Measurements from ENCODE around the gene TARS3.
"Not testable (repeated sequence)": the region's sequence is repeated elsewhere in the genome, so short reads cannot be mapped to it uniquely, and the experiment has no call there.

The TARS3 gene

DNA sequence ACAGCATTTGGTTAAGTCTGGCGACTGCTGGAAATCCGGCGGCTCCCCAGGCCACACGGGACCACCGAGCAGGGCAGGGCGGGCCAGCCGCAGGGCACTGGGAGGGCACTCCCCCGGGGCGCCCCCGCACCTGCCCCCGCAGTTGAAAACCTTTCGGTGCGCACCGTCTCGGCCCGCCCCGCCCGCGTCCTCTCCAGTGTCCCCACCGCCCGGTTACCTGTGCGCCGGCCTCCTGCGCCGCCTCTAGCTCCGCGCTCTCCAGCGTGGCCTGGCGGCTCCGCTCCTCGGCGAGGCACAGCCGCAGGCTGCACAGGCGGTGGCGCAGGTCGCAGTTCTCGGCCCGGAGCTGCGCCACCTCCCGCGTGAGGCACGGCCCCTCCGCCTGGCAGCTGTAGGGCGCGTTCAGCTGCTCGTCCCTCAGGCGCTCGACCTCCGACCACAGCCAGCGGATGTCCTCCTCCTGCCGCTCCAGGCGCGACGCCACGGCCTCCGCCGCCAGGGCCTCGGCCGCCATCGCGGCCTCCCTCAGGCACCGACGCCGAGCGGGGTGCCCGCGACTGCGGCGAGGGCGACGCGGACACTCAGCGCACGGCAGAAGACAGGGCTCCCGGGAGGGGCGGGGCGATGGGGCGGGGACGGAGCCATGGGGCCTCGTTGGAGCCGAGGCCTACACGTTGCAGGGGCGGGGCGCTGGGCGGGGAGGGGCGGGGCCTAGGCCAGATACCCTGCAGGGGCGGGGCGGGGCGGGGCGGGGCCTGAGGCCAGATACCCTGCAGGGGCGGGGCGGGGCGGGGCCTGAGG lies at the start of gene TARS3:
TARS3 (minus strand) TSS at position 600 of the 801 bp plus-strand sequence; CDS start at position 514, 86 bp downstream.
- DNase-seq = peak; percentile 85 to 91

DNA sequence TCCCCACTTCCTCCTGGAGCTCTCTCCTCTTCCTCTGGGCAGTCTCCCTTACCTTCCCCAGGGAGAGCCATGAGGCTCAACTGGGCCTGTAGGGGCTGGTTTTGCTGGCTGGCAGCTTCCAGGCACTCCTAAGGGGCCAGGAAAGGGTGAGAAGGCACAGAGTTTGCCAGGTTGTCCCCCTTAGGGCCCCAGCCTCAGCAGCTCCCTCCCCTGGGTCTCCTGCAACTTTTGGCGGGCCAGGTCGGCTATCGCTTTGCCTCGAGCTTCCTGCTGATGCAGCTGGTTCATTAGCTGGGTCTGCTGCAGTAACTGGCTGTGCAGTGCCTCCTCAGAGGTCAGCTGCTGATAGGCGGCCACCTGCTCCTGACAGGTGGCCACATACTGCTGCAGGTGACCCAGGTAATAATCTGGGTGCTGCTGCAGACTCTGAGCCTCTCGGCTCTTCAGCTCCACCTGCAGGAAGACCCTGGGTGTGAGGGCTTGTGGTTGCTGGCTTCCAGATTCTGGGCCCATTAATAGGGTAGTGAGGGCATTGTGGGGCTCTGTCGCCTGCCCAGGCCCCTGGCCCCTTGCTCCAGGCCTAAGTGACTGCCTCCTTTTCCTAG lies 49.3 kb upstream of the TARS3 start:
- DNase-seq = no peak

DNA sequence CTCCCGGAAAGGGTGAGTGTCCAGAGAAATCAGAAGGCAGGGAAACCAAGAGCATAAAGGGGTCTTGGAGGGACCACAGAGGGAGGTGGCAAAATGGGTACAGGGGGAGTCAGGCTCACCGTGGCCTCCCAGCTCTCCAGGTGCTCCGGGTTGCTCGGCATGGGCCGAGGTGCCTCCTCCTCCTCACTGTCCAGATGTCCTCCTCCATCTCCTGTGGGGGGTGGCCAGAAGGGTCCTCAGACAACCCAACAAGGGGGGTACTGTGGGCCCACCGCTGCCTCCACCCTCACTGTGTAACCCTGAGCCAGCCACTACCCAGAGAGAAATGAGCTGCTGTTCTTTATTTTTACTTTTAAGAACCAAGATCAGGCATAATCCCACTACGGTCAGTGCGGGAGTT lies 48.6 kb upstream of the TARS3 start:
- no peak for DNase-seq

DNA sequence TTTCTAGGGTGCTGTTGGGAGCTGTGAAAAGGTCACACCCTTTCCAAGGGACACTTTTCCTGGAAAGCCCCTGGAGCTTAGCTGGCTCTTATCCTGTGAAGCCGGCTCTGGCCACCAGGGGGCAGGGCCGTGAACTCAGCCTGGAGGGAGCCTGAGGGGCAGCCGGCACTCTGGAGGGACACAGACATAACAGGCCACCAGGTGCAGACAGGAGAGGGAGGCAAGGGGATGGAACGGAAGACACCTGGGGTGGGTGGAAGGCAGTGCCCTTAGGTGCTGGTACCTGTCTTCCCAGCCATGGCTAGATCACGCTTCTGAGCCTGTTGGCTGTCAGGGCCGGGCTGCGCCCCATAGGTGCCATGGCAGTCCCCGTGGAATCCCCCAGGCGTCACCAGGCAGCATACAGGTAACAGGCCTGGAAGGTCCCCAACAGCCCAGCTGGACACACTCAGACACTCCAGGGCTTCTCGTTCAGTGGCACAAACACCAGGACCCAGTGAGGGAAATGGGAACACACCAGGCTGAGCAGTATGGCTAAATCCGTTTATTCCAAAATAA lies 42.9 kb upstream of the TARS3 start:
- DNase-seq = not testable (repeated sequence)

DNA sequence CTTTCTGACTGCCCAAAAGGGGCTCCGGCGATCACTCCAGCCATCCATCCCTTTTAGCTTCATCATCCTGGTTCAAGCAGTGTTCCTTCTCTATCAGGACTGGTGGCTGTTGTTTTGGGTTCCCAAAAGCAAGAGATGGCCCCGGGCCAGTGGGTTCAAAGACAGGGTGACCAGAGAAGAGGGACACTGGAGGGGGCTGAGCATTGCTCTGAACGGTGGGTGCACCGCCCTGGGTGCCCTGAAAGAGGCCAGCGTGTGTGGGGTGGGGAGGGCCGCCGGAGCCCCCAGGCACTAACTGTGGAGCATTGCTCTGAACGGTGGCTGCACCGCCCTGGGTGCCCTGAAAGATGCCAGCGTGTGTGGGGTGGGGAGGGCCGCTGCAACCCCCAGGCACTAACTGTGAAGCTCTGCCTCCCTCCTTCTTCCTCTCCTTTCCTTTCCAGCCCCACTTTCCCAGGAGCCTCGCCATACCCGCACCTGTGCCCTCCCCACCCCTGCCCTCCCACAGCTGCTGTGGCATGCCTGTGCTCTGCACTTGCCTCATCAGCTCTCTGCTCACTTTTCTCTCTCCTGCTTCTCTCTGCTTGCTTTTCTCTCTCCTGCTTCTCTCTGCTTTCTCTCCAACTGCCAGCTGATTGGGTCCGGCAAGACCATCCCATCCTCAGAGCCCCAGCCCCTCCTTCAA lies 41.6 kb upstream of the TARS3 start:
- DNase-seq = no peak

DNA sequence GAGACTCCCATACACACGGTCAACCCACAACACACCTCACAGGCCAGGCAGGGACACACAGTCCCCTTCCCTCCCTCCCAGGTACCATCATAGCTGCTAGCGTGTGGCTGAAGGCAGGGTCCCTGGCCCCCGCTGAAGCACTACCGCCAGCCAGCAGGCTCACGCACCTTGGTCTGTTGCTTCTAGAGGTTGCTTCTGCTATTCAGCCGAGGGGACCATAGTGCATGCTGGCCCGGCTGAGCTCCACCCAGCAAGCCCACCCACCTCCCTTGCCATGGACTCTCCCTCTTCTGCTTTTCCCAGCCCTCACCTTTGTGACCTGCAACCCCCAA lies 41.0 kb upstream of the TARS3 start:
- not testable (repeated sequence) for DNase-seq

DNA sequence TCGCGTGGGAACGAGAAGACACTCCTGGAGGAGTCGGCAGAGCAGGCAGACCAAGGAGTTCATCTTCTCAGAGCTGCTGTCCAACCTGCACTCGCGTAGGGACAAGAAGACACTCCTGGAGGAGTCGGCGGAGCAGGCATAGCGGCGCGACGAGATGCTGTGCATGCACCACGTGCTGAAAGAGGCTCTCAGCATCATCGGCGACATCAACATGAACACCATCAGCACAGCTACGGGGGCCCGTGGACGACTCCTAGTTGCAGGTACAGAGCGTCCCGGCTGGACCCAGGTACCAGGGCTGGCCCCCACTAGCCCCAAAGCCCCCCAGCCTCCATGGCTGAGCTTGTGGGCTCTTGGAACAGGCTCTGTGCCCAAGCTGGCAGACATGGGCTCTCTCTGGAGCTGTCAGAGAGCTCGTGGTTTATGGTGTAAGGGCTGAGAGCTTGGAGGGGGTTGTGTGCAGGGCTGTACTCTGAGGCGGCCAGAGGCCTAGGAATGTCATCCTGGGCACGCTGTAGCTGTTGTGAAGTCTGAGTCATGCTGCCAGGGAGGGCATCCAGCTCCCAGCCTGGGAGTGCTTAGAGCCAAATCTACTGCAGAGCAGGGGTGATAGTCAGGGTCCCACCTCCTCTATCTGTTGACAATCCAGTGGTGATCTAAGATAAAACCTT lies 40.5 kb upstream of the TARS3 start:
- DNase-seq = not testable (repeated sequence)

DNA sequence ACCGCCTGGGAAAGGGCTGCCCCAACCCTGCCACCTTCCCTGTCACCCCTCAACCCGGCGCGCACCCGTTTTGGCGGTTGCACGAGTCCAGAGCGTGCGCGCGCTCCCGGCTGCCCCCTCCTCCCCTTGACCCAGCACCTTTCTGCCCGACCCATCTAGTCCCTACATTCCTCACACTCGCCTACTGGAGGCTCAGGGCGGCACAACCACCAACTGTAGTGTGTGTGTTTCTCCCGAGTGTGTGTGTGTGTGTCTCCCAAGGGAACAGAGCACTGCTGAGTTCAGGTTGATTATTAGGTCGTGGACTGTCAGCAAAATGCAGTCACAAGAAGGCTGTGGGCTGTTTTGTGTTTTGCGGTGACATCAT lies 22.4 kb upstream of the TARS3 start:
- DNase-seq = not testable (repeated sequence)

DNA sequence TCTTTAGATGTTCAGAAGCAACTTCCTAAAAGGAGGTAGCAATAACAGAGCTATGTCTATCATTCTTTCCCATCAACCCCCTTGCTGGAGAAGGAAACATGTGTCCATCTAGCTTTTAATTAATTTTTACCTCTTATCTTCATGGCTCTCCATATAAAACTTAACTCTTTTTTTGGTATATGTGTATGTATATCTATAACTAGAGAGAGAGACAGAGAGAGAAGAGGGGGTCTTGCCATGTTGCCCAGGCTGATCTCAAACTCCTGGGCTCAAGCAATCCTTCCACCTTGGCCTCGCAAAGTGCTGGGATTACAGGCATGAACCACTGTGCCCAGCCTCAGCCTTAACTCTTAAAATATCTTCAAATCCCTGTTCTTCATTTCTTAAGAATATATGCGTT lies 10.6 kb upstream of the TARS3 start:
- not testable (repeated sequence) for DNase-seq

DNA sequence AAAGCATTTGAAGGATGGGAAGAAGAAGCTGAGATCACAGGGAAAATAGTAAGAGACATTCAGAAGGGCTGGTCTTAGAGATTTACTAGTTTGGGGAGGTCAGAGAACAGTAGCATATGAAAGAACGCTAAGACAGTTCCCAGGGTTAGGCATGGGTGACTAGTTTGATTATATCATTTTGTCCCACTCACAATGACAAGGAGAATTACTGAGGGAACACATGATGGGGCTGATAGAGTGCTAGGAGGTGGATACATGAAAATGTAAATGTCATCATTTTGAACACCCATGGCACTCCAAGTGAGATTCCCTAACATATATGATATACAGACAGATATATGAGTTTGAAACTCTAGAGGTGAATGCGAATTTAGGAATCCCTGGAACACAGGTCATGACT lies 9.3 kb upstream of the TARS3 start:
- DNase-seq = no peak

DNA sequence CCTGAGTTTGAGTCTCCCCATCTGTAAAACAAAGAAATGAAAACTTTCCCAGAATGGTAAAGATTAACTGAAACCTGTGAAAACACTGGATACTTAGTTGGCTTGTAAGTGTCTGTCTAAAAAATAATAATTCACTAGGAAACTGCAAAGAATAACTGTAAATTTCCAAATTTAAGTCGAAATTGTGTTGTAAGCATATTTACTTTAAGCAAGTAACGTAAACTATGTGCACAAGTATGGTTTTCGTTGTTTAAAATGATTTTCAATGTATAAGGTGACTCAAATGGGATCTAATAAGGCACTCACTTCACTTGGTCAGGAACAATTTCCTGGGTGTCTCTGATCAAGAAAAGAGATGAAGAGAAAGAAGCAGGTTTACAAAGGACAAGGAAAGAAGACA lies 8.5 kb upstream of the TARS3 start:
- no peak for DNase-seq

DNA sequence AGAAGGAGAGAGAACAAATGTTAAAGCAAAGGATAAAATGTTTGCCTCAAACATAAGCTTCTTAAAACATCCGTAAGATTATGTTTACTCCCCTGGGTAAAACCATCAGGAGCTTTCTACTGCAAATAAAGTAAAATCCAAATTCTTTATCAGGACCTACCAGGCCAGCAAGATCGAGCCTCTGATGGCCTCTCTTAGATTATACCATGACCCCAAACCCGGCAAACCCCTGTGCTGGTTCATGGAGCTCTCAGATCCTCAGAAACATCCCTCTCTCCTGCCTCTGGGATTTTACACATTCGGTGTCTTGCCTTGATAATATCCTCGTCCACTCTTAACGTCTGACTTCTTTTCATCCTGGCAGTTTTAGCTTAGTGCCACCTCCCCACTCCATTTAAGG lies 7.5 kb upstream of the TARS3 start:
- DNase-seq = no peak

DNA sequence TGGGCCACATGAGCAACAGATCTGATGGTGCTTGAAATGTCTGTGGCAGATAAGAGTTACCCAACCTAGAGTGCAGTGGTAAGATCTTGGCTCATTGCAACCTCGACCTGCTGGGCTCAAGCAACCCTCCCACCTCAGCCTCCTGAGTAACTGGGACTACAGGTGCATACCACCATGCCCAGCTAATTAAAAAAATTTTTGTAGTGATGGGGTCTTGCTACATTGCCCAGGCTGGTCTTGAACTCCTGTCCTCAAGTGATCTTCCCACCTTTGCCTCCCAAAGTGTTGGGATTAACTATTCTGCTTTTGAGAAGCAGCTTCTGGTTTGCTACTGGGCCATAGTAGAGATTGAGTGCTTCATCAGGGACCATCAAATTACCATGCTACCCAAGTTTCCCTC lies 2.9 kb upstream of the TARS3 start:
- DNase-seq = no peak

DNA sequence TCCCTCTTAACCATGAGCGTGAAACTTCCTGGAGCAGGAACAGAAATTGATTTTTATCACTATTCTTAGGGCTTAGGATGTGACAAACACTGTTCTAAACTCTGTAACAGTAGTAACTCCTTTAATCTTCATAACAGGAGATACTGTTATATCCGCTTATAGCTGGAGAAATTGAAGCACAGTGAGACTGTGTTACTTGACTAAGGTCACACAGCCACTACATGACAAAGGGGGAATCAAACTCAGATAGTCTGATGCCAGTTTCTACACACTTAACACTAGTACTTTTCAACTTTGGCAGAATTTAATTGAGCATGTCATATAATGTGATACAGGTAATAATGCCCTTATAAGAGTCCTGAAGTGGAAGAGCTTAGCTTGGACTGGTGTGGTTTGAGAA lies 800 bp upstream of the TARS3 start:
- DNase-seq = no peak

DNA sequence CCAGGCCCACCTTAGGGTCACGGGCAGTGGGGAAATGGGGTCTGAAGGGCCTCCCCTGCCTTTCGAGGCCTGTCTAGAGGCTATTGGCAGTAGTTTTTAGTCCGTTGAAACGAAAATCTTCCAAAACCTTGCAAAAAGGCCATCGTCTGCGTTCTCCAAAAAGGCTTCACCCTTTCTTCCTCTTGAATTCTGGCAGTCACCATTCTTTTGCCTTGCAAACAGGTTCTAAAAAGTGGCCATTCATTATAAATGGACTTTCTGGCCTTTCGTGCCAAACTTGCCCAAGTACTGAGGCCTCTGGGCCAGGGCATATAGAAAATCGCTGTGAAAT lies 367 bp upstream of the TARS3 start:
- no peak for DNase-seq

DNA sequence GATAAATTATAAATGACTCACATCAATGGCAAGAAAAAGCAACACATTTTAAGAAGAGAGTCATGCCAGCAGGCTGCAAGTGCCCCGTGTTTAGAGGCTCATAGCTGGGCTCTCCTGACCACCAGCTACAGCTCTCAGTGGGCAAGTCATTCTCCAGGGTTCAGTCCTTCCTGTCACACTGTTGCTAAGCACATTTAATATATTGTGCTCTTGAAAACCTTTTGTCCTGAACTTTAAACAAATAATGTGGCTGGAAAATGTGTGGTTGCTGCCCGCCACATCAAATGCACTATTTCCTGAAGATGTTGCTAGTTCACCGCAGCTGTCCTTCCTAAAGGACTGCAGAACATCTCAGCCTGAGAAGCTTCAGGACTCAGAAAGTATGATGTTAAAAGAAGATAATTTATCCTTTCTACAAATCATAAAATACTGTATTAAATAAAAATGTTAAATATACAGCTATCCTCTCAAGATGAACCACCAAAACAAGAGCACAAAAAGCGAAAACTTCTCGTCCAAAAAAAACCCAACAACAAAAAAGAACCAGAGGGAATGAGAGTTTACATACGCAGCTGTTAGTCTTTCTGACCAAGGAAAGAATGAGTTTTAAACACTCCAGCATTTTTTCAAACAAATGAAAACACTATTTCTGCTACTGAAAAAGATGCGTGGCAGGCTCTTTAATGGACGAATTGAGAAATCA lies 951 bp downstream of the TARS3 start:
- DNase-seq = peak in 1 of 2 donors; percentile 3

DNA sequence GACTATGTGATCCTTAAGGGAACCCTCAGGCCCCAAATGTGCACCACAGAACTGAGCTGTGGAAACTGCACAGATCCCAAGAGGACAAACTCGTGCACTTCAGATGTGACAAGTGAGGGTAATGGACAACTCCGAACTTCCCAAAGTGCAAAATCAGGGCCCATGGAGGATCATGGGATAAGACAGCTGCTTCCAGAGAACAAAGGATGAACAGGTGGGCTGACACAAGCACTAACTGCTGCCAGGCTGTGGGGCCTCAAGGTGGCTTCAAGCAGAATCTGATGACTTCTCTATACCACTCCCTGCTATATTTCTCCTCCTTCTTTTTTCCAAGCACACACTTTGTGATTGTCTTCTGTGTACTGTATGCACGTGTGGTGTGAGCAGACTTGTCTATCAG lies 5.4 kb downstream of the TARS3 start:
- no peak for DNase-seq

DNA sequence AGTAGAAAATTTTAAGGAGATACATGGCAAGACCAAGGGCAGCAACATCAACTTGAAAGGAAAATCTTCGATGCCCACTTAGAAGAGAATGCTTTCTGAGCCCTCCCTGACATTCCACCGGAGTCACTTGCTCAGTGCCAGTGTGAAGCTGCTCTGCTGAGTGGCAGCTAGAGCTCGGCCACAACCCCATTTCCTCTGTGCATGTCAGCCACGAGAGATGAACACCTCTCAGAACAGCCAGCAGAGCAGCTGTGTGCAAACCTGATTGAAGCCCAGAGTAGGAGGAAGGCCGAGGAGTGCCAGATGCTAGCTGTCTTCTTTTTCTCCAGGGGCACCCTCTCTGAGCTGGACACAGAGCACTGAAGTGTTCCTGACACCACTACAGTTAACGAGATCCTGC lies 12.2 kb downstream of the TARS3 start:
- no peak for DNase-seq

DNA sequence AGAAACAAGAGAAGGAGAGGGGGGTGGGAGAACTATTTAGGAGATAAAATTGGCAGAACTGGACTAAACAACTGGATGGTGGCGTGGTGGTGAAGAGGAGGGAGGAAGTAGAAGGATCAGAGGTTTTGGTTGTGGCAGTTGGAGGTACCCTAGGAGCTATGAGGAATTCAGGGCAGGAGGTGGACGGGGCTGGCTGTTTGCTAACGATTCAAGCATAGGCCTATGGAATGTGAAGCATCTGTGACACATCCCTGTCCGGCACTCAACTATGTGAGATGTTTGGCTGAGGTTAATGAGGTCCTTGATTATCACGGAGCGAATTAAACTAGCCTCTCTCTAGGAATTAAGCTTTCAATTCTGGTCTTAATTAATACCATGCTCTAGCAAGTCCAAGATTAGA lies 13.5 kb downstream of the TARS3 start:
- no peak for DNase-seq

DNA sequence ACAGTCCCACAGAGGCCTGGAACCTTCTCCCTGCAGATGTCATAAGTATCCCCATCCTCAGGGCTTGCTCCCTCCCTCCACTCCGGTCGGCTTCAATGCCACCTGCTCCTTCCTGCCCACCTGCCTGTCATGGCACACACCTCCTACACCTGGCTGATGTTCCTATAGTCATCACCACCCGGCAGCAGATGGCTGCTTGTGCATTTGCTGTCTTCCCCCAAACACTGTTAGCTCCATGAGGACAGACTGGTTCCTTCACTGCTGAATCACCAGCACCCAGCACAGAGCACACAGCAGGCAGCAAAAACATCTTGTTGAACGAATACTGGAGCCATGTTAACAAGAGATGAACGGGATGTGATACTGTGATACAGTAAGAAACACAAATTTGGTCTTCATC lies 14.8 kb downstream of the TARS3 start:
- no peak for DNase-seq

DNA sequence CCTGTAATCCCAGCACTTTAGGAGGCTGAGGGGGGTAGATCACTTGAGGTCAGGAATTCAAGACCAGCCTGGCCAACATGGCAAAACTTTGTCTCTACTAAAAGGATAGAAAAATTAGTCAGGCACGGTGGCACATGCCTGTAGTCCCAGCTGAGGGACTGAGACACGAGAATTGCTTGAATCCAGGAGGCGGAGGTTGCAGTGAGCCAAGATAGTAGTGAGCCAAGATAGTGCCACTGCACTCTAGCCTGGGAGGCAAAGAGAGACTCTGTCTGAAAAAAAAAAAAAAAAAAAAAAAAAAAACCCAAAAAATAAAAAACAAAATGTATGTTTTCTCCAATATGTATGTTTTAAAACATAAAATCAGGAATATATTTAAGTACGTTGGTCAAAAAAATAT lies 16.3 kb downstream of the TARS3 start:
- DNase-seq = no peak

DNA sequence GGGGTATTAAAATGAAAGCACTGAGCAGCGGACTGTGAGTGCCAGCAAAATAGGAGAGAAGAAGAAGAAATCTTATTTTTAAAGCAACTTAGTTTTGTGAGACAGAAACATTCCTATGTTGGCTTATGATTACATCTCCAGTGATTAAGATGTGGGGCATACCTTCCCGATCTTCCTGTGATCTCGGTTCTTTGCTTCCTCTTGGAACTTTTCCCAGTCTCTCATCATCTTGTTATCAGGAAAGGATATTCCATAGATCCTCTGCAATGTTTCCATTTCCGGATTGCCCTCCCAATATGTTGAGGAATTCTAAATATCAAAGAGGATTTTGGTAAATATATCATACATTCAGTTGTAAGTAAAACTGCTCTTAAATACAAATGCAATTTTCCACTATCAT lies 22.2 kb downstream of the TARS3 start:
- no peak for DNase-seq

DNA sequence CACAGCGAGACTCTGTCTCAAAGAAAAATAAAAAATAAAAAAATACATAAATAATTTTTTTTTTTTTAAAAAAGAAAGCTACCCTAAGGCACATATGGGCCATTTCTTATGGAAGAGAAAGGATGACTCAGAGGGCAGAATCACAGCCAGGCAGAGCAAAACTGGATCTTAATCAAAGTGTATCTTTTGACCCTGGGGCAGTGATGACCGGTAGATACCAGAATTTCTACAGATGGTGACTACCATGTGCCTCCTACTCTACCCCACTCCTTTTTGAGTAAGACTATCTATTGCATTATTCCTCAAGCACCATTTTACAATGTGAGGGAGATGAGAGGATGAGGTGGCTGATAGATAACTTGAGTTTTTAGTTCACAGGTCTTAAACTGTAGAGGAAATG lies 26.0 kb downstream of the TARS3 start:
- DNase-seq = peak in 1 of 2 donors; percentile 6
